ENCODE results near the gene NSFL1C.
"Not testable (repeated sequence)": the region's sequence is repeated elsewhere in the genome, so short reads cannot be mapped to it uniquely, and the experiment has no call there.

Gene NSFL1C

DNA sequence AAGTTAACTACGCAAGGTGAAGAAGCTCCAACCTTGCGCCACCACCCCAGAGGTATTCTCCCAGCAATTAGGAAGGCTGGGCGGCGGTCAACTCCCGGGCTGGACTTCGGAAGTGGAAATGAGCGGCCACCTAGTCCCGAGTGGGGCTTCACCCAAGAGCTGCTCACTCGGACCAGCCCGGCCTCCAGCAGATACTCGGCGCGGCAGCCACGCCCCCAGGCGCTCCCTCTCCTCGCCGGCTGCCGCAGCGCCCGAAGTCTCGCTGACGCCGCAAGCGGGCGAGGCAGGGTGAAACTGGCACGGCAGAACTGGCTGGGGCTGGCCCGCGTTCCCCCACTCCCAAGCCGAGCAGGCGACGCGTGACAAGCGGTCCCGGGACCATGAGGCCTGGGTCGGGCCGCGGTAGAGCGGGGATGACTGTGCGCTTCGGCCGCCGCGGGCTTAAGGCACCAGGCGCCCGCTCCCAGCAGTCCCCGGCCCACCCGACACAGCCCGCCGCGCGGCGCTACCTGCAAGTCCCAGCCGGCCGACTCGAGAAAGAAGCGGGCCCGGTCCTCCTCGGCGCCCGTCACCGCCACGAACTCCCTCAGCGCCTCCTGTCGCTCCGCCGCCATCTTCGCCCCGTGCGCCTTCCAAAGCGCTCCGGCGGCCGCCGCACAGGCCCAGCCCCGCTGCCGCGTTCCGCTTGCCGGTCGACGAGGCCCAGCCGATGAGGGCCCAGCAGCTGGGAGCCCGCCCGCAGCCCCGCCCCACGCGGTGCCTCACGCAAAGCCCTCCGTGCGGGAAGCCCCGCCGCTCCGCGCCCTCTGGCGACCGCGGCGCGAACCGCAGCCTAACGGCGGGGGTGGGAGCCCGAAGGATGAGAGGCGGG is at the start of gene NSFL1C:
TSS of gene NSFL1C (minus strand) at position 639 of the 871 bp plus-strand sequence. CDS start at position 614, 25 bp downstream.
- DNase-seq (ENCODE audit: low spot score), result peak; percentile 94

DNA sequence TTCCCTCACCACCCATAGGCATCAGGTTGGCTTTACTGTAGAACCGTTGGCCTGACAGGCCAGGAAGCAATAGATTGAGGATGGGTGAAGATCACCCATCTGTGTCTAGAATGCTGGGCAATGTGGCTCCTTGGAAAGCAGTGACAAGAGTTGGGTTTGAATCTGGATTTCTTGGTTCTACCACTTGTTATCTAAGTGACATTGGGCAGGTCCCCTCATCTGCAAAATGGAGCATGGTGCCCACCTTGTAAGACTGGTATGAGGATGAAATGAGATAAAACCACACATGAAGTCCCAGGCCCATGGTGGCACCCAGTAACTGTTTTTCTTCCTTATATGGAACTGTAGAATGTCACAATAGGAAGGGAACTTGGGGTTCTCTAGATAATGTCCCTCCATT is 47.2 kb upstream of the NSFL1C start:
- DNase-seq (ENCODE audit: low spot score), result no peak

DNA sequence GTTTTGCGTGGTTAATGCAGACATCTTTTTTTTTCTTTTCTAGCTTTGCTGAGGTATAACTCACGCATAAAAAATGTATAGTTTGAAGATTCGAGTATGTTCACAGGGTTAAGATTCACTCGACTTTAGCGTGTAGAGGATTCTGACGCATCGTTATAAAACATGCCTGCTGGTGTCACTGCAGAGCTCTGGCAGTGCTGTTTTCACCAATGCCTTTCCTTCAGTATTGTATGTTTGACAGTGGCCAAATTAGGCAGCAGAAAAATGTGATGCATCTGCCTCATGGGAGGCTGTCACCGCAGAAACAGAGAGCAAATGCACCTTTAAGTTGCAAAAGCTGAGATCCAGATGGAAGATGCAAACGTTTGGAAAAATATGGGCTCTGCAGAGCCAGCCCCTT is 42.6 kb upstream of the NSFL1C start:
- peak; percentile 70 for DNase-seq (ENCODE audit: low spot score)

DNA sequence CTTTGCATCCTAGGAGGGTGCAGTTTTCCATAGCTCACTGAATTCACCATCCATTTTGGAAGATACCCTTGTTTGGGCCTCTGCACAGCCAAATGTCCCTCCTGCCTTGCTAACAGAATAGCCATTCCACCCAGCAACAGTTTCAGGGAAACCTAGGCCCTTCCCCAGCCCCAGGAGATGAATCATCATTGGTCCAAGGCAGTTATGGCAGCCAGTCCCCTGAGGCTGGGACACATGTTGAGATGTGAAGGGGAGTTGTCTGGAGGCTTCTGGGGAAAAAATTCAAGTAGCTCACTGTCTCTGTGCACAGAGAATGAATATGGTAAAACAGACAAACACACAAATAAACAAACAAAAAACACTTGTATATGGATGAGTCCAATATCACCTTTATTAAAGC is 41.9 kb upstream of the NSFL1C start:
- DNase-seq (ENCODE audit: low spot score), result no peak

DNA sequence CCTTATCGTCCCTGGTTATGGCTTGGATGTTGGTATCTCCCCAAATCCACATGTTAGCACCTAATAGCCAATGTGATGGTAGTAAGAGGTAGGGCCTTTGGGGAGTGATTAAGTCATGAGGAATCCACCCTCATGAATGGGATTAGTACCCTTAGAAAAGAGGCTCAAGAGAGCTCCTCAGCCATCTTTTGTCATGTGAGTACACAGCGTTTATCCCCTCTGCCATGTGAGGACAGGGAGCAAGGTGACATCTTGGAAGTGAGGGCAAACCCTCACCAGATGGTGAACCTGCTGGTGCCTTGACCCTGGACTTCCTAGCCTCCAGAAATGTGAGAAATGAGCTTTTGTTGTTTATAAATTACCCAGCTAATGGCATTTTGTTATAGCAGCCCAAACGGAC is 40.6 kb upstream of the NSFL1C start:
- DNase-seq (ENCODE audit: low spot score), result no peak

DNA sequence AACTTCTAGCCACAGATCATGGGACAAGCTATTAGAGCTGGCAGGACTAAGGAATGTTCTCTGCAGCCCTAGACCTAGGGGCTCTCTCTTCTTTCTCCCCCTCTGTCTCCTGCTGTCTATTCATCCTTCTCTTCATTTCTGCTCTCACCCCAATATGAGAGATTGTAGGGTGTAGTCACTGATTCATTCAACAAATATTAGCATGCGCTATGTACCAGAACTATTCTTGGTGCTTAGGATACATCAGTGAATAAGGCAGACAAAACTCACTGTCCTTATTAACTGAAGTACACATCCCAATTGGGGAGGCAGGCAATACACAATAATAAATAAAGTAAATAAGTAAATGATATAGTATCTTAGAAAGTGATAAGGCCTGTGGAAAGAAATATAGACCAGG is 39.2 kb upstream of the NSFL1C start:
- no peak for DNase-seq (ENCODE audit: low spot score)

DNA sequence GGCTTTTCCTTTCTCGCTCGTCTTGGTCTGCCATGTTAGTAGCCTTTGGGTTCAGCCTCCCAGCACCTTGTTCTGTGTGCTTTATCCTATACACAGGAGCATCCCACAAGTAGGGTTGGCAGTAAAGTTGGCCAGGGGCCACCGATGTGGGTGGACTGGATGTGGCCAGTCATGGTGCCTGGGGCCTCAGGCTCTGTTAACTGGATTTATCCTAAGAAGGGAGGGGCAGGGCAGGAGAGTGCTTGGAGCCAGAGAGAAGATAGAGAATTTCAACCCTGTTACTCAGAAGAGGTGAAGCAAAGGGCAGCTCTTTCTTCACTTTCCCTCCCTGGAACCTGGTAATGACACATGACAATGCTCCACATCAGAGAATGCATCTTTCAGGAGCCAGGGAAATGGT is 38.7 kb upstream of the NSFL1C start:
- no peak for DNase-seq (ENCODE audit: low spot score)

DNA sequence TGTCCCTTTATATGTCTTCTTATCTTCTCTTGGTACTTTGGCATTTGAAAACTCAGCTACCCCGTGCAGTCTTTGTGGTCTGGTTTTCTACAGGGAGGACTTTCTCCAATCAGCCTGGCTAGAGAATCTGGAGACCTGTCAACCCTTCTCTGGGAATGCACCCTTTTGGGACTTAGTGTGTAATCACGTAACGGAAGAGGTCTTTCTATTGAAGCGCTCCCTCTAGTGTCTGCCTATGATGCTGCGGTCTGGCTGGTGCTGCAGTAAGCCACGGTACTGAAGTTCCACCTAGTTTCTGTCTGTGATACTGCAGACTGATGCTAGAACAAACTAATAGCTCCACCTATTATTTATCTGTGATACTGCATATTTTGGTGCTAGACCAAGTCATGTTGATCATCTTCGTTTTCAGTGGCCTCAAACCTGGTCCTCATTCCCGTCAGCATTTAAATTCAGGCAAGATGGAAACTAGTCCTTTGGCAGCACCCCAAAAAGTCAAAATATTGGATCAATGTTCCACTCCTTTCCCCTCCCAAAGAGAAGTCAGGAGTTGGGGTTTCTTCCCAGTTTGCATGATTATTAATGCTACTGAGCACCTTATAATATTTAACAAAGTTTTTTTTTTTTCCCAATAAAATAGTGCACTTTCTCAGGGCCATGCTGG is 37.0 kb upstream of the NSFL1C start:
- peak; percentile 94 for DNase-seq (ENCODE audit: low spot score)

DNA sequence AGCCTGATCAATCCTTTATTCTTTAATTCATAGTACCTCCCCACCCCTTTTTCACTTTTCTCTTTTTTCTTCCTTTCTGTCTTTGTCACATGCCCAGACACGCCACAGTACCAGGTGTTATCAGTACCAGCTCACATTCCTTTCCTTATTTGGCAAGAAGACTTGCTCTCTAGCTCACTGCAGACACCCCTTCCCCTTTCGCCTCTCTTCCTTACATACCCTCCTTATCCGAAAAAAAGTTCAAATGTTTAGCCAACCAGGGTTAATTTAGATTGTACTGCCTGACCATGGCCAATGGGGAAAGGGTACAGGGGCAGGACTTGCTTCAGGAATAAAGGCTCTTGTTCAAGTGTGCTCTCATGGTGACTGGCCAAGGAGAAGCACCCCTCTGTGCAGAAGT is 33.8 kb upstream of the NSFL1C start:
- DNase-seq (ENCODE audit: low spot score), result no peak

DNA sequence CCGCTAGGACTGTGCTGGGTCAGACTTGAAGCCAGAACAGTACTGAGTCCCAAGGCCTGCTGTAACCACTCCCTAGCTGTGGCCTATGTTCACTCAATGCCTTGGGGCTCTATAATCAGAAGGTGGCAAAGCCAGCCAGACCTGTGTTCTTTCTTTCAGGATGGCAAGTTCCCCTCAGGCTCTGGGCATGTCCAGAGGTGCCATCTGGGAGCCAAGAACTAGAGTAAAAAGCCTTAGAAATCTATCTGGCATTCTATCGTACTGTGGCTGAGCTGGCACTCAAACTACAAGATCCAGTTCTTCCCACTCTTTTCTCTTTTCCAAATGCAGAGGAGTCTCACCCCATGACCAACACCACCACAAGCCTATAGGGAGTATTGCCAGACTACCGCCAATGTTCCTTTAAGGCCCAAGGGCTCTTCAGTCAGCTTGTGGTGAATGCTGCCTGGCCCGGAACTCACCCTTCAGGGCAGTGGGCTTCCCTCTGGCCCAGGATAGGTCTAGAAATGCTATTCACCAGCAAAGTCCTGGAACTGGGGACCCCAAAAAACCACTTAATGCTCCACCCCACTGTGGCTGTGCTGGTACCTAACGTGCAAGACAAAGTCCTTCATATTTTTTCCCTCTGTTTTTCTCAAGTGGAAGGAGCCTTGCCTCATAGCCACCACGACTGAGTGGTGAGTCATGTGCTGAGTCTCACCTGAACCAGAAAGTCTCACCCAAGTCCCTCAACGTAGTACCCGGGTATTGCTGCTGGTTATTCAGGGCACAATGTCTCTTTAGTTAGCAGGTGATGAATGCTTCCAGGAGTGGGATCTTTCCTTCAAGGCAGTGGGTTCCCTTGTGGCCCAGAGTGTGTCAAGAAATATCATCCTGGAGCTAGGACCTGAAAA is 33.1 kb upstream of the NSFL1C start:
- DNase-seq (ENCODE audit: low spot score), result no peak

DNA sequence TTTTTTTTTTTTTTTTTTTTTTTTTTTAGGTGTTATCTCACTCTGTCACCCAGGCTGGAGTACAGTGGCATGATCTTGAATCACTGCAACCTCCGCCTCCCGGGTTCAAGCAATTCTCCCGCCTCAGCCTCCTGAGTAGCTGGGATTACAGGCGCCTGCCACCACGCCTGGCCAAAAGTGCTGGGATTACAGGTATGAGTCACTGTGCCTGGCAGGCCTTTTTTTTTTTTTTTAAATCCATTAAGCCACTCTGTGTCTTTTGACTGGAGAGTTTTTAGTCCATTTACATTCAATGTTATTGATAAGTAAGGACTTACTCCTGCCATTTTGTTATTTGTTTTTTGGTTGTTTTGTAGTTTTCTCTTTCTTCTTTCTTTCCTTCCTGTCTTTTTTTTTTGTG is 30.7 kb upstream of the NSFL1C start:
- not testable (repeated sequence) for DNase-seq (ENCODE audit: low spot score)

DNA sequence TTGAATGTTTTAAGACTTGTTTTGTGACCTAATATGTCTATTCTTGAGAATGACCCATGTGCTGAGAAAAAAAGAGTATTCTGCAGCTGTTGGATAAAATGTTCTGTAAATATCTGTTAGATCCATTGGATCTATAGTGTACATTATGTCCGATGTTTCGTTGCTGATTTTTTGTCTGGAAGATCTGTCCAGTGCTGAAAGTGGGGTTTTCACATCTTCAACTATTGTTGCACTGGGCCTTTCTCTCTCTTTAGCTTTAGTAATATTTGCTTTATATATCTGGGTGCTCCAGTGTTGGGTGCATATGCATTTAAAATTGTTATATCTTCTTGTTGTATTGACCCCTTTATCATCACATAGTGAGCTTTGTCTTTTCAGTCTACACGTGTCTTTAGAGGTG is 30.3 kb upstream of the NSFL1C start:
- DNase-seq (ENCODE audit: low spot score), result no peak

DNA sequence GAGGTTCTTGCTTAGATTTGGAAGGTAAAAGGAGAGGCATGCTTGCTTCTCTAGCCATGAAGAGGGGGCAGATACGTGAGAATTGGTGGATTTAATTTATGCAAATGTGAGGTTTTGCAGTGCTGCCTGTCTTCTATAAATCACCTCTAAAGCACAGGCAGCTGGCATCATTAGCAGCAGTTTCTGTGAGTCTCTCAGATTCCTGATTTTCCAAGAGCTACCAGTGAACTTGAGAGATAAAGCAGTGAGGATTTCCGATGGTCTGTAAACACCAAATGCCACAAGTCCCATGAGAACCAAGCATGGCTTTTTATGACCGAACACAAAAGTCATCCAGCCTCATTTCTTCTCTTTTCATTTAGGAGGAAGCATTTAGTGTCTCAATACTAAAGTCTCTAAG is 27.8 kb upstream of the NSFL1C start:
- DNase-seq (ENCODE audit: low spot score), result peak; percentile 55

DNA sequence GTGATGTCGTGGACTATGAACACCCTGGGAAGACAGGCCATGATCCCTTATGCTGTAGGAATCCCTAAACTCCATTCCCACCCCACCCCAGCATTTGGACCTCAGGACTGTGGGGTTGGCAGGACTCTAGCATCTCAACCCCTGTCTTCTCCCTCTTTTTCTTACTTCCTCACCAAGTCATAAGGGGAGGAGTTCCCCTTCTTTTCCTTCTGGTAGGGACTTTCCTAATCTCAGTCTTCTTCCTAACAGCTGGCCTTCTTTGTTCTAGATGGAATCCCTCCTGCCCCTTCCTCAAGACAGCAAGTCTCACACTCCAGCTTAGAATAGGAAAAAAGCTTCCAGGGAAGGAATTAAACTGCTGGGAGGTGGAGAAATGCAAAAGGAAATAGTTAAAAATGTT is 26.9 kb upstream of the NSFL1C start:
- no peak for DNase-seq (ENCODE audit: low spot score)

DNA sequence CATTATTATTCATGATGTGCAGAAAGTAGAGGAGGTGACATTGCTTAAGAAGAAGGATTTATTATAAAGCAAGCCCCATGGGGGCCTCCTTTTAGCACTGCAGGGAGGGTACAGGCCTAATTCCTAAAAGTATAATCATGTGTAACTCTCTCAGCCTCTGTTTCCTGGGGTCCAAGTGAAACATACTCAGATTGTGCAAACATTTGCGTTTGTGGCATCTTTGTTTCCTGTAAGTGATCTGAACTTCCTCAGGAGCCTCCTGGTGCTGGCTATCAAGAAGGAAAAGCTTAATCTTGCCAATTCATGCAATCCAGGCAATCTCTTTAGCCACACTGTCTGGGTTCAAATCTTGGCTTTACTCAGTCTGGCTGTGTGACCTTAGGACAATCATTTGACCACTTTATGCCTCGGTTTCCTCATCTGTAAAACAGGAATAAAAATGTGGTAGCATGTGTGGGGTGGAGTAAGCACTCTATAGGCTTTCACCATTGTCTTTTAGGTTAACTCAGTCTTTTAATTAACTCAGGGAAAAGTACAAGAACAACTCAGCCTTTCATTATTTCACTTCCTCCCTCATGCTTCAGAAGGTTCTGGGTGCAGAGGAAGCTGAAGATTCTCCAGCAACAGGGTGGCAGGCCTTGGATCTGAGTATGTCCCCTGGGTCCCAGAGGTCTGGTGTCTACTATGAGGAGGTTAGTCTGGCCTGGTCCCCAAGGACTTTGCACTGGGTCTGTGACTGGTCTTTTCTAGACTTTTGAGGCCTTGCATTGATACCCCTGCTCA is 25.4 kb upstream of the NSFL1C start:
- no peak for DNase-seq (ENCODE audit: low spot score)

DNA sequence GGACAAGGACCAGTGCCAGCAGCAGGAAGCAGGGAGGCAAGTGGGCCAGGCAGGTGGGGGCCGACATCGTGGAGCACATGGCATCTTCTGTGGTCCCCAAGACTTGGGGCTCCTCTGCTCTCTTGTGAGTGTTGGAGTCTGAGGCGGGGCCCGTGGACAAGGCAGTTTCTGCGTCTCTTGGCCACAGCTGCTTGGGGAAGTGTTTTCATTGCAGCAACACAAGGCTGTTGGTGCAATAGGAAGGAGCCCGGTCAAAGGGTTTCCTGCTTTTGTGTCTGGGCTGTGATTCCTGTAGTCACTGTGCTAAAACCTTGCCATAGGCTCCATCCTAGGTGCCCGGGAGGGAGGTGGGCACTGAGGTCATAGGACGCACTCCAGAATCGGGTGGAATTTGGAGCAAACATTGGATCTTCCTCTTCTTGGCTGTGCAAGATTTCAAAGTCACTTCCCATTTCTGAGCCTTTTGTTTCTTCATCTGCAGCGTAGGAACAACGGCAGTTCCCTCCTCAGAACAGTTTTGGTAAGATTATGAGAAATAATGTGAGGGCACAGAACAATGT is 24.7 kb upstream of the NSFL1C start, which contains the start of gene SIRPB2:
TSS of gene SIRPB2 (minus strand) at position 140 of the 560 bp plus-strand sequence. CDS start at position 79, 61 bp downstream.
- DNase-seq (ENCODE audit: low spot score), result no peak

DNA sequence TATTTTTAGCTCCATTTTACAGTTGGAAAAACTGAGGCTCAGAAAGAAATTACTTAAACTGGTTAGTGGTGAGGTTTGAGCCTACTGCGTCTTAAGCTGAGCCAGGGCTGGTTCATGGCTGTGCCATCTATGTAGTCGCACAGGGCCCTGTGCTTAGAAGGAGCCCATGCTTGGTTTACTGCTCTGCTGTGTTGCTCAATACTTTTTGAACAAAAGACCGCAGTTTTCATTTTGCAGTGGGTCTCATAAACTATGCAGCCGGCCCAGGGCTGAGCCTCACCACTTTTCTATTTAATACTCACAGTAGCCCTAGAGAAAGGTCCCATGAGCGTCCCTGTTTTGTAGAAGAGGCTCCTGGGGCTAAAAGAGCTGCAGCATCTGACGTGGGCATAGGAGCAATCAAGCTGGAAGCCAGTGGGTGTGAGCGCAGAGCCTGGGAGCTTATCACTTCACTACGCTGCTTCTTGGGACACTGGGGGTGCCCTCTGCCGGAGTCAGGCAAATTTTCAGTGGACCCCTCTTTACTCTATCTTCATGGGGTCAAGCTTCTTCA is 24.1 kb upstream of the NSFL1C start:
- DNase-seq (ENCODE audit: low spot score), result no peak

DNA sequence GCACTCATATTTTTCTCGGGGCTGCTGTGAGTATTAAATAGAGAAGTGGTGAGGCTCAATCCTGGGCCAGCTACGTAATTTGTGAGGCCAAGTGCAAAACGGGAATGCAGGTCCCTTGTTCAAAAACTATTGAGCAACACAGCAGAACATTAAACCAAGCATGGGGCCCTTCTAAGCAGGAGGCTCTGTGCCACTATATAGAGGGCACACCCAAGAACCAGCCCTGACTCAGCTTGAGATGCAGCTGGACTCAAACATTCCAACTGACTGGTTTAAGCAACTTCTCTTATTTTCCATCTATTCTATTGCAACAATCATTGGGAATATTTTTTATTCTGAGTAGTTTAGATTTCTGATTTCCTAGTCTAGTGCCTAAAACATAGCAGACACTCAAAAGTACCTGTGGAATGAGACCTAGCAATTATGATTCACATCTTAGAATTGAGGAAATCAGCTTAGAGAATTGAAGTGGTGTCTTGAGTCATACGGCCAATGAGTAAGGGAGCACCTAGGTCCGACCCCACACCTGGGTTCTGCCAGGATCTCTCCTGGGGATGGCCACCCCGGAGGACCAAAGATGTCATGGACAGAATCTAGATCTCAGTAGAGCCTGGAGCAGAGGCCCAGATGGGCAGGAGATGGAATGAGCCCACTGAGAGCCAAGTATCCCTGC is 23.3 kb upstream of the NSFL1C start:
- DNase-seq (ENCODE audit: low spot score), result no peak

DNA sequence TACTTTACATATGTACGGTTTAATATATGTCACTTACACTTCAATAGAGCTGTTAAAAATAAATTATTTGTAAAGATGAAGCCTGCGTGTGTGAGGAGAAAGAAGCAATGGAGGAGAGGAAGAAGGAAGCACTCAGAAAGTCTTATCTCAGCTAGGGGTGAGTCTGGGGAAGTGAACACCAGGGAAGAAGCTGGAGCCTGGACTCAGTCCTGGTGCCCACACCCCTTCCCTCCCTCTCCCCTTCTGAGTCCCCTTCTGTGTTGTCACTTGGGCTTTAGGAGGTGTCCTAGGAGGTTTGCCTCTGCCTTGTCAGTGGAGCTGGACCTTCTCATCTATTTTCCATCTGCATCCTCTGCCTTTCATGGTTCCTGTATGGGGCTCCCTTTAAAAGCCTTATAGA is 22.7 kb upstream of the NSFL1C start:
- DNase-seq (ENCODE audit: low spot score), result no peak

DNA sequence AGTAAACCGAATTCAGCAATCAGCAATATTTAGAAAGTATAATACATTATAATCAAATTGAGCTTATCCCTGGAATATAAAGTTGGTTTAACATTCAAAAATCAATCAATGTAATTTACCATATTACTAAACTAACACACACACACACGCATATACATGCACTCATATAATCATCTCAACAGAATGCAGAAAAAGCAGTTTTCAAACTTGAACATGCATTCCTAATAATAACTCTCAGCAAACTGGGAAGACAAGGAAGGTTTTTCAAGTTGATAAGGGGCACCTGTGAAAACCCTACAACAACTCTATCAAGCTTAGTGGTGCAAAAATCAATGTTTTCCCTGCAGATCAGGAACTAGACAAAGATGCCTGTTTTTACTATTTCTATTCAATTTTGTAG is 19.9 kb upstream of the NSFL1C start:
- DNase-seq (ENCODE audit: low spot score), result no peak

All from NAMALWA (cell line).